ENCODE data around the gene TIAM1.

TIAM1 gene

GRCh38 chr21:31332525-31332924 lies 11.5 kb downstream of the TIAM1 start:
- H3K27ac ChIP-seq (ENCODE audit: low read depth, low read length): no peak overlapping the region
- no peaks in the 10 kb centered on the region for H3K27me3 ChIP-seq (ENCODE audit: control insufficient read depth, insufficient read depth, low read length)
- no peaks in the 10 kb centered on the region for H3K4me1 ChIP-seq (ENCODE audit: control insufficient read depth, insufficient read depth, low read length)
- no peak overlapping the region for H3K9ac ChIP-seq (ENCODE audit: low read length)
- no peak overlapping the region for H3K4me3 ChIP-seq (ENCODE audit: low read depth, low read length)
- peaks cover 13% of the 10 kb centered on the region; the same call in 1 of the 2 replicates for H3K9me3 ChIP-seq (ENCODE audit: control insufficient read depth, insufficient read depth, low read depth, low read length)
- H3K36me3 ChIP-seq (ENCODE audit: control insufficient read depth, insufficient read depth, low read length): no peaks in the 10 kb centered on the region; the same call in 1 of the 2 replicates

GRCh38 chr21:31331231-31331630 lies 12.8 kb downstream of the TIAM1 start:
- H3K9ac ChIP-seq (ENCODE audit: low read length): no peak overlapping the region
- no peaks in the 10 kb centered on the region for H3K4me1 ChIP-seq (ENCODE audit: control insufficient read depth, insufficient read depth, low read length)
- H3K4me3 ChIP-seq (ENCODE audit: low read depth, low read length): no peak overlapping the region
- no peaks in the 10 kb centered on the region for H3K27me3 ChIP-seq (ENCODE audit: control insufficient read depth, insufficient read depth, low read length)
- H3K9me3 ChIP-seq (ENCODE audit: control insufficient read depth, insufficient read depth, low read depth, low read length): peaks cover 13% of the 10 kb centered on the region; the same call in 1 of the 2 replicates
- H3K27ac ChIP-seq (ENCODE audit: low read depth, low read length): no peak overlapping the region
- no peaks in the 10 kb centered on the region; the same call in 1 of the 2 replicates for H3K36me3 ChIP-seq (ENCODE audit: control insufficient read depth, insufficient read depth, low read length)

- Histone ChIP-seq H3K9me3 (ENCODE audit: control insufficient read depth, insufficient read depth, low read depth, low read length) (peaks cover 13% of the 10 kb centered on the region; the same call in 1 of the 2 replicates), H3K27me3 (ENCODE audit: control insufficient read depth, insufficient read depth, low read length) (no peaks in the 10 kb centered on the region)
These were observed 13.9 kb downstream of the TIAM1 start for GRCh38 chr21:31330144-31330483.

GRCh38 chr21:31329456-31330143 lies 14.5 kb downstream of the TIAM1 start:
- H3K27ac ChIP-seq (ENCODE audit: low read depth, low read length): no peak overlapping the region
- no peaks in the 10 kb centered on the region for H3K27me3 ChIP-seq (ENCODE audit: control insufficient read depth, insufficient read depth, low read length)
- H3K9ac ChIP-seq (ENCODE audit: low read length): no peak overlapping the region
- peaks cover 13% of the 10 kb centered on the region; the same call in 1 of the 2 replicates for H3K9me3 ChIP-seq (ENCODE audit: control insufficient read depth, insufficient read depth, low read depth, low read length)
- no peaks in the 10 kb centered on the region for H3K36me3 ChIP-seq (ENCODE audit: control insufficient read depth, insufficient read depth, low read length)
- no peaks in the 10 kb centered on the region for H3K4me1 ChIP-seq (ENCODE audit: control insufficient read depth, insufficient read depth, low read length)
- no peak overlapping the region for H3K4me3 ChIP-seq (ENCODE audit: low read depth, low read length)

More at GRCh38 chr21:31330144-31330483, 13.9 kb downstream of the TIAM1 start:
- H3K36me3 ChIP-seq (ENCODE audit: control insufficient read depth, insufficient read depth, low read length): no peaks in the 10 kb centered on the region; the same call in 1 of the 2 replicates
- no peak overlapping the region for H3K4me3 ChIP-seq (ENCODE audit: low read depth, low read length)
- no peak overlapping the region for H3K27ac ChIP-seq (ENCODE audit: low read depth, low read length)
- no peaks in the 10 kb centered on the region for H3K4me1 ChIP-seq (ENCODE audit: control insufficient read depth, insufficient read depth, low read length)
- no peak overlapping the region for H3K9ac ChIP-seq (ENCODE audit: low read length)

- Histone ChIP-seq H3K4me3 (ENCODE audit: low read depth, low read length) (no peak overlapping the region), H3K9ac (ENCODE audit: low read length) (no peak overlapping the region), H3K27me3 (ENCODE audit: control insufficient read depth, insufficient read depth, low read length) (no peaks in the 10 kb centered on the region), H3K4me1 (ENCODE audit: control insufficient read depth, insufficient read depth, low read length) (no peaks in the 10 kb centered on the region), H3K9me3 (ENCODE audit: control insufficient read depth, insufficient read depth, low read depth, low read length) (peaks cover 13% of the 10 kb centered on the region; the same call in 1 of the 2 replicates), H3K36me3 (ENCODE audit: control insufficient read depth, insufficient read depth, low read length) (no peaks in the 10 kb centered on the region), H3K27ac (ENCODE audit: low read depth, low read length) (no peak overlapping the region)
These were observed 17.4 kb downstream of the TIAM1 start for GRCh38 chr21:31326522-31327242.

GRCh38 chr21:31318971-31319370 lies 25.1 kb downstream of the TIAM1 start:
- Histone ChIP-seq H3K27me3 (ENCODE audit: control insufficient read depth, insufficient read depth, low read length) (no peaks in the 10 kb centered on the region), H3K9me3 (ENCODE audit: control insufficient read depth, insufficient read depth, low read depth, low read length) (no peaks in the 10 kb centered on the region), H3K4me1 (ENCODE audit: control insufficient read depth, insufficient read depth, low read length) (peaks cover 5% of the 10 kb centered on the region; the same call in 1 of the 2 replicates), H3K4me3 (ENCODE audit: low read depth, low read length) (no peak overlapping the region), H3K36me3 (ENCODE audit: control insufficient read depth, insufficient read depth, low read length) (no peaks in the 10 kb centered on the region), H3K9ac (ENCODE audit: low read length) (no peak overlapping the region), H3K27ac (ENCODE audit: low read depth, low read length) (no peak overlapping the region)

GRCh38 chr21:31317688-31318087 lies 26.4 kb downstream of the TIAM1 start:
- no peak overlapping the region for H3K4me3 ChIP-seq (ENCODE audit: low read depth, low read length)

GRCh38 chr21:31316488-31317169 lies 27.4 kb downstream of the TIAM1 start:
- Histone ChIP-seq H3K9ac (ENCODE audit: low read length) (no peak overlapping the region), H3K4me1 (ENCODE audit: control insufficient read depth, insufficient read depth, low read length) (peaks cover 5% of the 10 kb centered on the region; the same call in 1 of the 2 replicates), H3K9me3 (ENCODE audit: control insufficient read depth, insufficient read depth, low read depth, low read length) (no peaks in the 10 kb centered on the region), H3K36me3 (ENCODE audit: control insufficient read depth, insufficient read depth, low read length) (no peaks in the 10 kb centered on the region), H3K4me3 (ENCODE audit: low read depth, low read length) (no peak overlapping the region), H3K27me3 (ENCODE audit: control insufficient read depth, insufficient read depth, low read length) (no peaks in the 10 kb centered on the region), H3K27ac (ENCODE audit: low read depth, low read length) (no peak overlapping the region)

More at GRCh38 chr21:31317688-31318087, 26.4 kb downstream of the TIAM1 start:
- Histone ChIP-seq H3K27ac (ENCODE audit: low read depth, low read length) (no peak overlapping the region), H3K9ac (ENCODE audit: low read length) (no peak overlapping the region), H3K4me1 (ENCODE audit: control insufficient read depth, insufficient read depth, low read length) (peaks cover 5% of the 10 kb centered on the region; the same call in 1 of the 2 replicates), H3K27me3 (ENCODE audit: control insufficient read depth, insufficient read depth, low read length) (no peaks in the 10 kb centered on the region), H3K36me3 (ENCODE audit: control insufficient read depth, insufficient read depth, low read length) (no peaks in the 10 kb centered on the region), H3K9me3 (ENCODE audit: control insufficient read depth, insufficient read depth, low read depth, low read length) (no peaks in the 10 kb centered on the region)

- H3K36me3 ChIP-seq (ENCODE audit: control insufficient read depth, insufficient read depth, low read length): no peaks in the 10 kb centered on the region
- no peak overlapping the region for H3K4me3 ChIP-seq (ENCODE audit: low read depth, low read length)
- H3K4me1 ChIP-seq (ENCODE audit: control insufficient read depth, insufficient read depth, low read length): peaks cover 8% of the 10 kb centered on the region
- no peak overlapping the region for H3K27ac ChIP-seq (ENCODE audit: low read depth, low read length)
- no peak overlapping the region for H3K9ac ChIP-seq (ENCODE audit: low read length)
- H3K9me3 ChIP-seq (ENCODE audit: control insufficient read depth, insufficient read depth, low read depth, low read length): no peaks in the 10 kb centered on the region
- H3K27me3 ChIP-seq (ENCODE audit: control insufficient read depth, insufficient read depth, low read length): no peaks in the 10 kb centered on the region
These were observed 28.0 kb downstream of the TIAM1 start for GRCh38 chr21:31316072-31316471.

- Histone ChIP-seq H3K9me3 (ENCODE audit: control insufficient read depth, insufficient read depth, low read depth, low read length) (no peaks in the 10 kb centered on the region), H3K4me1 (ENCODE audit: control insufficient read depth, insufficient read depth, low read length) (peaks cover 12% of the 10 kb centered on the region)
These were observed 33.3 kb downstream of the TIAM1 start for GRCh38 chr21:31310750-31311149.

GRCh38 chr21:31308584-31308983 lies 35.5 kb downstream of the TIAM1 start:
- no peaks in the 10 kb centered on the region for H3K27me3 ChIP-seq (ENCODE audit: control insufficient read depth, insufficient read depth, low read length)

More at GRCh38 chr21:31310750-31311149, 33.3 kb downstream of the TIAM1 start:
- H3K36me3 ChIP-seq (ENCODE audit: control insufficient read depth, insufficient read depth, low read length): no peaks in the 10 kb centered on the region
- no peaks in the 10 kb centered on the region for H3K27me3 ChIP-seq (ENCODE audit: control insufficient read depth, insufficient read depth, low read length)
- H3K27ac ChIP-seq (ENCODE audit: low read depth, low read length): no peak overlapping the region
- no peak overlapping the region for H3K4me3 ChIP-seq (ENCODE audit: low read depth, low read length)
- H3K9ac ChIP-seq (ENCODE audit: low read length): no peak overlapping the region

More at GRCh38 chr21:31308584-31308983, 35.5 kb downstream of the TIAM1 start:
- Histone ChIP-seq H3K4me3 (ENCODE audit: low read depth, low read length) (no peak overlapping the region), H3K9me3 (ENCODE audit: control insufficient read depth, insufficient read depth, low read depth, low read length) (no peaks in the 10 kb centered on the region), H3K9ac (ENCODE audit: low read length) (no peak overlapping the region), H3K36me3 (ENCODE audit: control insufficient read depth, insufficient read depth, low read length) (no peaks in the 10 kb centered on the region), H3K27ac (ENCODE audit: low read depth, low read length) (no peak overlapping the region), H3K4me1 (ENCODE audit: control insufficient read depth, insufficient read depth, low read length) (peaks cover 12% of the 10 kb centered on the region)

All from HUES6 (cell line).